ENCODE measurements around the gene KRTAP10-10. TPM values are rescaled to one million over a fixed set of nuclear protein-coding genes. Genes with fewer than 3 reads are reported as not detected.
"Not testable (repeated sequence)": the region's sequence is repeated elsewhere in the genome, so short reads cannot be mapped to it uniquely, and the experiment has no call there.

Gene KRTAP10-10
- total RNA-seq, 2 experiments from 2014 or later, result not detected

DNA sequence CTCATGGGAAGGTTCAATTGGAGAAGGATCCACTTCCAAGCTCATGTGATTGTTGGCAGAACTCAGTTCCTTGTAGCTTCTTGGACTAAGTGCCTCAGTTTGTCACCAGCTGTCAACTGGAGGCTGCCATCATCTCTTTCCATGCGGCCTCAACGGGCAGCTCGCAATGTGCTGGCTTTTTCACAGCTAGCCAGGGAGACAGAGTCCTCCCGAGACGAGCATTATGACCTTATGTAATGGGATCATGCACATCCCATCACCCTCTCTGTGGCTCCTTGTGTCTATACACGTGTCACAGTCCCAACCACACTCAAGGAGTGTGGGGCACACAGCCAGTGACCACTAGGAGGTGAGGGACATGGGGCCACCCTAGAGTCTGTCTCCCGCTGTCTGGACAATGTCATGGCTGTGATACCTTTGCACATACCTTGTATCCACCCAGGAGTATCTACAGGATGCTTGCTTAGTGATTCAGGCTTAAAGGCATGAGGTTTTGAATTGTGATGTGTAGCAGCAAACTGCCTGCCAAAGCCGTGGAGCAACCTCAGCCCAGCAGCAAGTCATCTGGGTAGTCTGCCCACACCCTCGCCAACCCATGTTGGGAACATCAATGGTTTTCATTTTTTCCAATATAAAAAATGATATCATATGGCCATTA lies 41.0 kb upstream of the KRTAP10-10 start:
- CTCF ChIA-PET, result no interaction called here
- intact Hi-C loops (cut with micrococcal nuclease), result no loop called here
- Mint-ChIP-seq H3K27me3 (no peaks in the 10 kb centered on the region), H3K4me1 (ENCODE audit: low read depth) (no peaks in the 10 kb centered on the region), H3K9me3 (peaks cover 2% of the 10 kb centered on the region), H3K36me3 (no peaks in the 10 kb centered on the region), H3K4me3 (no peak overlapping the region), H3K27ac (no peak overlapping the region)
- no peak for DNase-seq
- POLR2A ChIA-PET, result no interaction called here

DNA sequence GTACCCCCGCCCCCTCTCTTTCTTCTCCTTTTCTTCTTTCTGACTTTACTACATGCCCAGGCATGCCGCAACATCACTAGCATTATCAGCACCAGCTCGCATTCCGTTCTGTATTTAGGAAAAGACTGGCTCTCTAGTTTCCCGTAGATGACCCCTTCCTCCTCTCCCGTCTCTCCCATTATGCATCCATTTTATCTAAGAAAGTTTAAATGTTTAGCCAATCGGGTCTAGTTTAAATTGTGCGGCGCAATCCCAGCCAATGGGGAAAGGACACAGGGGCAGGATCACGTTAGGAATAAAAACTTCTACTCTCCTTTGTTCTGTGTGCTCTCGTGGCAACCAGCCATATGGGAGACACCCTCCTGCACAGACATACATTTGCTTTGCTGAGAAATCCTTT lies 39.1 kb upstream of the KRTAP10-10 start:
- Mint-ChIP-seq H3K27ac (no peak overlapping the region), H3K27me3 (no peaks in the 10 kb centered on the region), H3K4me1 (ENCODE audit: low read depth) (no peaks in the 10 kb centered on the region), H3K4me3 (no peak overlapping the region), H3K36me3 (no peaks in the 10 kb centered on the region), H3K9me3 (peaks cover 2% of the 10 kb centered on the region)
- ChIA-PET POLR2A (no interaction called here), CTCF (no interaction called here)
- intact Hi-C loops (cut with micrococcal nuclease), result no loop called here
- DNase-seq, result no peak

DNA sequence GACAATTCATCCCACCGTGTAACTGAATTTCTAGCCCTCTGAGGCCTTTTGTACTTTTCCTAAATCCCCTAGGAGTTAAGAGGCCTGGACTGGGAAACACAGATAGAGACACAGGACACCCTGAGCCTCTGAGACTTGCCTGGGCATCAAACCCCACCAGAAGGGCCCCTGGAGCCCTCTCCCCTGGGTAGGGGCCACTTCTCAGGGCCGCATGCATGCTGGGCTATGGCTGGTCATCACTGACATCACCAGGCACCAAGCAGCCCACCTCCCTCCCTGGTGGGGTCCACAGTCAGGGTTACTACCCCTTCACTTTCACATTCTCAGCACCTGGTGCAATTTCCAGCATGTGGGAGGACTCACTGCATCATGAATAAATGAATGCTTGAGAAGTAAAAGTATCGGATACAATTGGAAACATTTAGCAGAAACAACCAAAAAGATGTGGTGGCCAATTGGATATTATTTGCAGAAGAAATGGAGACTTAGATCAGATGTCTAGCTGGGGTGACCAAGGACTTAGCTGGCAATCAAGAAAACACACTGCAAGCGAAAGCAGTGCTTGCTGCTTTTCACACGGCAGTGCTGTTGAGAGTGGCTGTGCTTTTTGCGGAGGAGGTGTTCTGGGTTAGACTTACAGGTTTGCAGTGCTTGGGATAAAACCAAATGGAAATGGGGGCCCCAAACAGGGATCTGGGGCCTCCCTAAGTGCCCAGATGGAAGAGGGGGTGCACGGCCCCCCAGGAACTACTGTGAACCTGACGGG lies 37.7 kb upstream of the KRTAP10-10 start:
- CTCF ChIA-PET, result no interaction called here
- no peak for DNase-seq

DNA sequence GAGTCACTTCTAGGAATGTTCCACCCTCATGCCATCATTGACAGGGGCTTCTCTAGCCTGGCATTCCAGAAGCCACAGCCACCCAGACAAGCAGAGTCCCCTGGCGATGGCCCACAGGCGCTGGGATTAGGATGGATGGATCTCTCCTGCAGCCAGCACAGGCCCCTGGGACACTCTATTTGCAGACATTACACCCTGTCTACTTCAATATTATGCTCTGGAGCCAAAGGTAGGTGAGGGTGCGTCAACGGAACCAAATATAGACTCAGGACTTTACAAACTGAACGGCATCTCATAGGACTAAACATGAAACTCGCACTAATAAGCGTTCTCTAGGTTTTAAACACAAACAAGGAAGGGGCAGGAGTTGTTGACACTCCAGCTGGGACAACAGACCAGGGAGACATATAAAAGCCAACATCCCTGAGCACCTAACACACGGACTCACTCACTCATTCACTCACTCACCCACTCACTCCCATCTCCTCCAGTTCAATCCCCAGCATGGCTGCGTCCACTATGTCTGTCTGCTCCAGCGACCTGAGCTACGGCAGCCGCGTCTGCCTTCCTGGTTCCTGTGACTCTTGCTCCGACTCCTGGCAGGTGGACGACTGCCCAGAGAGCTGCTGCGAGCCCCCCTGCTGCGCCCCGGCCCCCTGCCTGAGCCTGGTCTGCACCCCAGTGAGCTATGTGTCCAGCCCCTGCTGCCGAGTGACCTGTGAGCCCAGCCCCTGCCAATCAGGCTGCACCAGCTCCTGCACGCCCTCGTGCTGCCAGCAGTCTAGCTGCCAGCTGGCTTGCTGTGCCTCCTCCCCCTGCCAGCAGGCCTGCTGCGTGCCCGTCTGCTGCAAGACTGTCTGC lies 36.8 kb upstream of the KRTAP10-10 start, which contains the start of gene KRTAP10-7:
Gene KRTAP10-7, plus strand, starts transcription at position 480 of the 861 bp plus-strand sequence. Its CDS starts 25 bp downstream, at position 505.
- H3K27me3 Mint-ChIP-seq; H3K4me1 Mint-ChIP-seq (ENCODE audit: low read depth); intact Hi-C loops (cut with micrococcal nuclease); DNase-seq; H3K36me3 Mint-ChIP-seq; H3K4me3 Mint-ChIP-seq; POLR2A ChIA-PET; CTCF ChIA-PET; H3K9me3 Mint-ChIP-seq; H3K27ac Mint-ChIP-seq: not testable (repeated sequence)

More for the DNA sequence above, 37.7 kb upstream of the KRTAP10-10 start:
- Mint-ChIP-seq H3K4me1 (ENCODE audit: low read depth) (no peaks in the 10 kb centered on the region), H3K27ac (no peak overlapping the region), H3K36me3 (no peaks in the 10 kb centered on the region), H3K9me3 (peaks cover 2% of the 10 kb centered on the region), H3K4me3 (no peak overlapping the region), H3K27me3 (no peaks in the 10 kb centered on the region)
- intact Hi-C loops (cut with micrococcal nuclease), result no loop called here
- POLR2A ChIA-PET, result no interaction called here

DNA sequence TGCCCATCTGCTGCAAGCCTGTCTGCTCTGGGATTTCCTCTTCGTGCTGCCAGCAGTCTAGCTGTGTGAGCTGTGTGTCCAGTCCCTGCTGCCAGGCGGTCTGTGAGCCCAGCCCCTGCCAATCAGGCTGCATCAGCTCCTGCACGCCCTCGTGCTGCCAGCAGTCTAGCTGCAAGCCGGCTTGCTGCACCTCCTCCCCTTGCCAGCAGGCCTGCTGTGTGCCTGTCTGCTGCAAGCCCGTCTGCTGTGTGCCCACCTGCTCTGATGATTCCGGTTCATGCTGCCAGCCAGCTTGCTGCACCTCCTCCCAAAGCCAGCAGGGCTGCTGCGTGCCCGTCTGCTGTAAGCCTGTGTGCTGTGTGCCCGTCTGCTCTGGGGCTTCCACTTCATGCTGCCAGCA lies 36.1 kb upstream of the KRTAP10-10 start:
- POLR2A ChIA-PET; H3K36me3 Mint-ChIP-seq; intact Hi-C loops (cut with micrococcal nuclease); H3K27me3 Mint-ChIP-seq; CTCF ChIA-PET; H3K9me3 Mint-ChIP-seq; H3K27ac Mint-ChIP-seq; H3K4me1 Mint-ChIP-seq (ENCODE audit: low read depth); H3K4me3 Mint-ChIP-seq; DNase-seq: not testable (repeated sequence)

DNA sequence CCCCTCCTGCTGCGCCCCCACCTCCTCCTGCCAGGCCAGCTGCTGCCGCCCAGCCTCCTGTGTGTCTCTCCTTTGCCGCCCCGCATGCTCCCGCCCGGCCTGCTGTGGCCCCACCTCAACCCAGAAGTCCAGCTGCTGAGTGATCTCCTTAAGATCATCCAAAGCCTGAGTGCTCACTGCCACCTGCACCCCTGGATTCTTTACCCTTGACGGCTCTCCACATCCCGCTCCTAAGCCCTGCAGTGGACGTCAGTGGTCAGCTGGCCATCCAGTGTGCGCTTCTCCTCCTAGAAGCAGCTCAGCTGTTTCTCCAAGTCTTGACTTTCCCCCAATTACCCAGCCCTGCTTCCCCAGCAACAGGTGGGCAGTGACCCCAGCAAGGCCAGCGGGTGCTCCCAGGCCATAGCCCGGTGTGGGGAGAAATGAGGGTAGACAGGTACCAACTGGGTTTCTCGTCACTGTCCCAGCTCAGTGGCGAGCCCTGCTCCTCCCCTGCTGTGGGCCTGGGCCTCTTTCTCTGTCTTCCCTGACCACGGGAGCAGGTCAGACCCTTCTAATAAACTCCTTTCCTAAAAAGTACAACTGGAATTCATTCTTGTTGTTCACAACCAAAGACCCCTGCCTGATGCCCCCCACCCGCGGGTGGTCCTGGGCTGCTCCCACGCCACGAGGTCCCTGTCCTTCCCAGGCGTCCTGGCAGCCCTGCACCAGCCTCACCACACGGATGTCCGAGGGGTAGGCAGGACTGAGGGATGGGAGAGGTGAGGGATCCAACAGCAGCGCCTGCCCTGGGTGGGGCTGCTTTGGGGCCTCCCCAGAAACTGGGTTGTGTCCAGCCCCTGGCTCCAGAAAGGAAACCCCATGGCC lies 35.3 kb upstream of the KRTAP10-10 start:
- no peak for DNase-seq
- Mint-ChIP-seq H3K4me1 (ENCODE audit: low read depth) (no peaks in the 10 kb centered on the region), H3K27me3 (no peaks in the 10 kb centered on the region), H3K9me3 (peaks cover 4% of the 10 kb centered on the region), H3K4me3 (no peak overlapping the region), H3K27ac (no peak overlapping the region), H3K36me3 (no peaks in the 10 kb centered on the region)
- intact Hi-C loops (cut with micrococcal nuclease), result no loop called here
- ChIA-PET CTCF (no interaction called here), POLR2A (no interaction called here)

DNA sequence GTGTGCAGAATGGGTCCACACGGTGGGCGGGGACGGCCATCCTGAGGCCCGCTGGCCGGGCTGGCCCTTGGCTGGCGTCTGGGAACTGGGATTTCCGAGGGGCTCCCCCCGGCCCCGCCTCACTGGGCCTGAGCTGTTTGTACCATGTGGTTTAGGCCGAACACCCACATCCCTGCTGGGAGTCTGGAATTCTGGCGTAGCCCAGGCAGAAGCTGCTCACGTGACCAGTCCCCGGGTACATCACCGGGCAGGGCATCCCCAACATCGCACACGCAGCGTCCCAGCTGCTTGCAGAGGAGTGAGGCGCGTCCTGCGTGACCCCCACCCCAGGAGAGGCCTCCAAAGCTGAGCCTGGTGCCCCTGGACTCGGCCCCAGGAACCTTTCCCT lies 34.7 kb upstream of the KRTAP10-10 start:
- Mint-ChIP-seq H3K4me3 (no peak overlapping the region), H3K4me1 (ENCODE audit: low read depth) (no peaks in the 10 kb centered on the region), H3K27me3 (no peaks in the 10 kb centered on the region), H3K36me3 (no peaks in the 10 kb centered on the region), H3K9me3 (peaks cover 4% of the 10 kb centered on the region), H3K27ac (no peak overlapping the region)
- DNase-seq, result no peak
- CTCF ChIA-PET, result no interaction called here
- intact Hi-C loops (cut with micrococcal nuclease), result no loop called here
- POLR2A ChIA-PET, result no interaction called here

DNA sequence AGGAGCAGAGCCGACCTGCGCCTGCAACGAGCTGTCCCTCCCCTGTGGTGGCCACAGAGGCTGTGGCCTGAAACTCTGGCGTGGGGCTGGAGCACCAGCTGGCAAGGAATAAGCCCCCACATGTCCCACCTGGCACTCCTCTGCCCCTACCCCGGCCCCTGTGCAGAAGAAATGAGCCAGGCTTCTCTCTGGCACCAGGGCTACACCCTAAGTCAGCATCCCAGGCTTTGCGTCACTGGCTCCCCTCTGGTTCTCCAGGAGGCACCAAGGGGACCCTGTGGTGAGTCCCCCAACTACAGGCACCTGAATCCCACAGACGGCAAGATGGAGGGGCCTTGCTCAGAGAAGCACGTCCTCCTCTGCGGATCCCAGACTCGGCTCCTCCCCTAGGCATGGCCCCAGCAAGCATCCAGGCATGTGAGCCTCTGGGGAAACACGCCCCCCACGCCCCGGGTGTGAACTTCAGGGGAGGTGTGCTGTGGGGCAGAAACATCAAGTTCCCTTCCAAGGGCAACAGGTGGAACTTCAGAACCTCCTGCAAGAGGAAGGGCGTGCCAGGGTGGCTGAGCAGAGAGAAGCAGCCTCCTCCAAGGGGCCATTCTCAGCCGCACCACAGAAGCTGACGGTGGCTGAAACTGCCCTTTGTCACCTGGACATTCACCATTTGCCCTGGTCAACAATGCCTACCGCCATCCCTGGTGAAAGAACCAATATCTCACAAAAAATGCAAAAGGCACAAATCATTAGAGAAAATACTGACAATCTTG lies 33.9 kb upstream of the KRTAP10-10 start:
- Mint-ChIP-seq H3K9me3 (peaks cover 4% of the 10 kb centered on the region), H3K4me1 (ENCODE audit: low read depth) (no peaks in the 10 kb centered on the region), H3K27ac (no peak overlapping the region), H3K36me3 (no peaks in the 10 kb centered on the region), H3K27me3 (no peaks in the 10 kb centered on the region), H3K4me3 (no peak overlapping the region)
- ChIA-PET CTCF (no interaction called here), POLR2A (no interaction called here)
- no peak for DNase-seq
- intact Hi-C loops (cut with micrococcal nuclease), result no loop called here

DNA sequence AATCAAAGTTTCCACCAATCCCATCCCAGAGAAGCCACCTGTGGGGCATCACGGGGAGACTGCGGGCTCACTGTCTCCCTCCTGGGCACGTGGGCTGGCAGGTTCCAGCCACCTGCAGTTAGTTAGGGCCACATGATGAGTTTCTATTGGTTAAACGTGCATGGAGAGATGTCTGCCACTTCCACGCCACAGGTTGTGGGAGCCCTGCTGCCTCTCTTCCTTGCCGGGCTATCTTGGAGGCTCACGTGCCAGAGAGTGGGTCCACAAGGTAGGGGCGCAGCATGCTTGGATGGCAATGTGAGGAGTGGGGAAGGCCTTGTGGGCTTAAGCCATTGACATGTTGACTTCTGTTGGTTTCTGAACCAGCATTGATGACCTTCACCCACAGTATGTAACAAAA lies 33.2 kb upstream of the KRTAP10-10 start:
- no peak overlapping the region for H3K4me3 Mint-ChIP-seq
- intact Hi-C loops (cut with micrococcal nuclease), result no loop called here
- H3K36me3 Mint-ChIP-seq, result no peaks in the 10 kb centered on the region
- no peak for DNase-seq
- no peaks in the 10 kb centered on the region for H3K27me3 Mint-ChIP-seq
- ChIA-PET CTCF (no interaction called here), POLR2A (no interaction called here)
- H3K9me3 Mint-ChIP-seq, result peaks cover 3% of the 10 kb centered on the region
- H3K4me1 Mint-ChIP-seq (ENCODE audit: low read depth), result no peaks in the 10 kb centered on the region
- H3K27ac Mint-ChIP-seq, result no peak overlapping the region

DNA sequence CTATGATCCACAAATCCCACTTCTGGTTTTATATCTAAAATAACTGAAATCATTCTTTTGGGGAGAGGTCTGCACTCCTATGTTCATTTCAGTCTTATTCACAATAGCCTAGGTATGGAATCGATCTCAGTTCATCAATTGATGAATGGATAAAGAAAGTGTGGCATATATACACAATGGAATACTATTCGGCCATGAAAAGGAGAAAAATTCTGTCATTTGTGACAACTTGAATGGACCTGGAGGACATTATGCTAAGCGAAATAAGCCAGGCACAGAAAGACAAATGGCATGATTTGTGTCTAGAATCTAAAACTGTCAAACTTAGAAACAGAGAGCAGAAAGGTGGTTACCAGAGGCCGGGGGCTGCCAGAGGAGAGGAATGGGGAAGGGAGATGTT lies 30.7 kb upstream of the KRTAP10-10 start:
- peaks cover 27% of the 10 kb centered on the region for H3K9me3 Mint-ChIP-seq
- DNase-seq, result no peak
- intact Hi-C loops (cut with micrococcal nuclease), result no loop called here
- peaks cover 4% of the 10 kb centered on the region for H3K36me3 Mint-ChIP-seq
- H3K4me1 Mint-ChIP-seq (ENCODE audit: low read depth), result no peaks in the 10 kb centered on the region
- CTCF ChIA-PET, result no interaction called here
- POLR2A ChIA-PET, result no interaction called here
- no peak overlapping the region for H3K27ac Mint-ChIP-seq
- no peaks in the 10 kb centered on the region for H3K27me3 Mint-ChIP-seq
- H3K4me3 Mint-ChIP-seq, result no peak overlapping the region

DNA sequence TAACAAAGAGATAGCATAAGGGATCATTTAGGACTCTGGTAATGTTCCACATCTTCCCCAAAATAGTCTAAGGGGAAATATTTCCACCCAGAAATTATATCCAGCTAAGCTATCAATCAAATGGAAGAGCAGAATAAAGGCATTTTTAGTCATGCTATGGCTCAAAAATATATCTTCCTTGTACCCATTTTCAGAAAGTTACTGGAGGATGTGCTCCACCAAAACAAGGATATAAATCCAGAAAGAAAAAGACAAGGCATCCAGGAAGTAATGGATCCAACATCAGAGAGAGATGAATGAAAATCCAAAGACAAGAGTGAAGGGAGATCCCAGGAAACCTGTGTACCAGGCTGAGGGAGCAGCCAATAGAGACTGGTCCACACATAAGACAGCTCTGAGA lies 28.0 kb upstream of the KRTAP10-10 start:
- intact Hi-C loops (cut with micrococcal nuclease), result no loop called here
- Mint-ChIP-seq H3K9me3 (peaks cover 29% of the 10 kb centered on the region), H3K27ac (no peak overlapping the region), H3K36me3 (peaks cover 4% of the 10 kb centered on the region), H3K4me3 (no peak overlapping the region), H3K4me1 (ENCODE audit: low read depth) (no peaks in the 10 kb centered on the region), H3K27me3 (no peaks in the 10 kb centered on the region)
- ChIA-PET POLR2A (no interaction called here), CTCF (no interaction called here)
- no peak for DNase-seq
